NCI-H526 (cell line): ENCODE data around the gene ASB17.
A peak's percentile ranks its signal among the peaks of the same experiment; 100 is the strongest.
"Not testable (repeated sequence)": the region's sequence is repeated elsewhere in the genome, so short reads cannot be mapped to it uniquely, and the experiment has no call there.

ENCODE experiments used
- DNase-seq, 2 experiments: peaks; one replicate each; lab custom pipeline; 2025; lab: John Stamatoyannopoulos, UW

The ASB17 gene

GRCh38 chr1:75932304-75932703 is at the start of gene ASB17:
Gene ASB17, minus strand, starts transcription at chr1:75932404. Its CDS starts 113 bp downstream, at chr1:75932291.
- DNase-seq = no peak

- no peak for DNase-seq
Observed at GRCh38 chr1:75980972-75981897, 49.0 kb upstream of the ASB17 start.

- no peak for DNase-seq
Observed at GRCh38 chr1:75970631-75971030, 38.4 kb upstream of the ASB17 start.

GRCh38 chr1:75969550-75969949 is 37.3 kb upstream of the ASB17 start:
- DNase-seq = no peak

- DNase-seq = peak; percentile 28 to 43
Observed at GRCh38 chr1:75967719-75968118, 35.5 kb upstream of the ASB17 start.

- no peak for DNase-seq
Observed at GRCh38 chr1:75964760-75965408, 32.7 kb upstream of the ASB17 start.

- not testable (repeated sequence) for DNase-seq
Observed at GRCh38 chr1:75964110-75964759, 32.0 kb upstream of the ASB17 start.

- no peak for DNase-seq
Observed at GRCh38 chr1:75954586-75954985, 22.4 kb upstream of the ASB17 start.

GRCh38 chr1:75953461-75953860 is 21.3 kb upstream of the ASB17 start:
- DNase-seq = no peak

- DNase-seq = no peak
Observed at GRCh38 chr1:75952016-75952415, 19.8 kb upstream of the ASB17 start.

- DNase-seq = no peak
Observed at GRCh38 chr1:75950176-75950575, 18.0 kb upstream of the ASB17 start.

- DNase-seq = not testable (repeated sequence)
Observed at GRCh38 chr1:75943037-75943436, 10.8 kb upstream of the ASB17 start.

- DNase-seq = no peak
Observed at GRCh38 chr1:75937034-75937433, 4.8 kb upstream of the ASB17 start.

GRCh38 chr1:75922698-75923097 is 9.5 kb downstream of the ASB17 start:
- no peak for DNase-seq

GRCh38 chr1:75916834-75917233 is 15.4 kb downstream of the ASB17 start:
- no peak for DNase-seq

- DNase-seq = peak; percentile 35 to 75
Observed at GRCh38 chr1:75908717-75909152, 23.5 kb downstream of the ASB17 start.

GRCh38 chr1:75901371-75901770 is 30.8 kb downstream of the ASB17 start:
- DNase-seq = no peak

- no peak for DNase-seq
Observed at GRCh38 chr1:75884437-75884836, 47.8 kb downstream of the ASB17 start.

GRCh38 chr1:75879985-75880384 is 52.2 kb downstream of the ASB17 start:
- DNase-seq = no peak

GRCh38 chr1:75870951-75871350 is 61.3 kb downstream of the ASB17 start:
- DNase-seq = no peak
